Neural cell (in vitro differentiated cells): ENCODE data around the gene GABRB1. TPM values are rescaled to one million over a fixed set of nuclear protein-coding genes. Genes with fewer than 3 reads are reported as not detected.

Experiments
- H2AFZ ChIP-seq: fragments of 200-600, 300-800 bp; sonication (generic), shearing (Covaris generic); 2 replicates; pipeline ENCODE4 v1.6.0; 2014; ENCODE audit warnings: low read depth, mild to moderate bottlenecking, antibody characterized with exemption, low read length, moderate library complexity
- H3F3A ChIP-seq: fragments of 200-600 bp; shearing (Covaris generic); 2 replicates; pipeline ENCODE4 v1.6.1; 2016; ENCODE audit warnings: mild to moderate bottlenecking, moderate library complexity, mixed read lengths, antibody characterized with exemption, low read length; ENCODE audit not compliant: insufficient read depth, poor library complexity, severe bottlenecking
- H3K27ac ChIP-seq: fragments of 200-600, 300-800 bp; sonication (generic), shearing (Covaris generic); 2 replicates; pipeline ENCODE4 v1.5.1; 2014; ENCODE audit warnings: mild to moderate bottlenecking, low read length, moderate library complexity
- H3K27me3 ChIP-seq: fragments of 300-800, 200-600 bp; sonication (generic), shearing (Covaris generic); 2 replicates; pipeline ENCODE4 v1.6.0; 2014; ENCODE audit warnings: mild to moderate bottlenecking, low read depth, low read length, moderate library complexity; ENCODE audit not compliant: insufficient read depth
- H3K36me3 ChIP-seq: fragments of 300-800, 200-600 bp; sonication (generic), shearing (Covaris generic); 2 replicates; pipeline ENCODE4 v1.5.1; 2014; ENCODE audit warnings: mild to moderate bottlenecking, antibody characterized with exemption, low read length, moderate library complexity; ENCODE audit not compliant: insufficient read depth
- H3K4me2 ChIP-seq: fragments of 300-800, 200-600 bp; sonication (generic), shearing (Covaris generic); 2 replicates; pipeline ENCODE4 v1.6.0; 2014; ENCODE audit warnings: mild to moderate bottlenecking, low read length
- H3K4me3 ChIP-seq: fragments of 300-800, 200-600 bp; sonication (generic), shearing (Covaris generic); 2 replicates; pipeline ENCODE4 v1.5.1; 2014; ENCODE audit warnings: mild to moderate bottlenecking, low read length, moderate library complexity
- H3K79me2 ChIP-seq: fragments of 200-600 bp; shearing (Covaris generic); replicated peaks from 2 replicates; pipeline ENCODE4 v1.6.0; 2014; ENCODE audit warnings: mild to moderate bottlenecking, low read length, moderate library complexity; ENCODE audit not compliant: insufficient read depth
- H3K9ac ChIP-seq: fragments of 300-800, 200-600 bp; sonication (generic), shearing (Covaris generic); 2 replicates; pipeline ENCODE4 v1.6.1; 2016; ENCODE audit warnings: mild to moderate bottlenecking, low read length, mixed read lengths
- H3K9me2 ChIP-seq: fragments of 200-600 bp; shearing (Covaris generic); 2 replicates; pipeline ENCODE4 v1.6.1; 2016; ENCODE audit warnings: mild to moderate bottlenecking, low read length, mixed read lengths; ENCODE audit not compliant: insufficient read depth
- H3K9me3 ChIP-seq: fragments of 200-600, 300-800 bp; sonication (generic), shearing (Covaris generic); 2 replicates; pipeline ENCODE4 v1.6.1; 2016; ENCODE audit warnings: mild to moderate bottlenecking, mixed run types, low read length, moderate library complexity, mixed read lengths
- H4K20me1 ChIP-seq: fragments of 200-600 bp; shearing (Covaris generic); 2 replicates; pipeline ENCODE4 v1.6.1; 2016; ENCODE audit warnings: mild to moderate bottlenecking, mixed run types; ENCODE audit not compliant: insufficient read depth
- EP300 ChIP-seq: fragments of 450-650 bp; conservative IDR thresholded peaks from 2 replicates; pipeline ENCODE4 v1.6.1; 2014; ENCODE audit warnings: antibody characterized with exemption, mild to moderate bottlenecking, moderate library complexity; ENCODE audit not compliant: poor library complexity, severe bottlenecking
- EZH2 ChIP-seq: fragments of 200-600, 300-800 bp; shearing (Covaris generic), sonication (generic); IDR thresholded peaks from 2 replicates; pipeline ENCODE4 v1.6.1; 2014; ENCODE audit warnings: antibody characterized with exemption, low read length, borderline replicate concordance, mild to moderate bottlenecking; ENCODE audit not compliant: insufficient read depth, poor library complexity, severe bottlenecking
- MXI1 ChIP-seq: fragments of 450-650 bp; conservative IDR thresholded peaks from 2 replicates; pipeline ENCODE4 v1.6.1; 2014; ENCODE audit warnings: antibody characterized with exemption, mild to moderate bottlenecking; ENCODE audit not compliant: poor library complexity, severe bottlenecking
- POLR2AphosphoS5 ChIP-seq: IDR thresholded peaks from 2 replicates; pipeline ENCODE4 v1.6.1; 2012
- RAD21 ChIP-seq: fragments of 450-650 bp; conservative IDR thresholded peaks from 2 replicates; pipeline ENCODE4 v1.6.1; 2014; ENCODE audit warnings: antibody characterized with exemption, mild to moderate bottlenecking, moderate library complexity
- SMC3 ChIP-seq: fragments of 450-650 bp; conservative IDR thresholded peaks from 2 replicates; pipeline ENCODE4 v1.6.1; 2014; ENCODE audit warnings: antibody characterized with exemption, mild to moderate bottlenecking, moderate library complexity; ENCODE audit not compliant: poor library complexity
- TAF1 ChIP-seq: IDR thresholded peaks from 2 replicates; pipeline ENCODE4 v1.6.1; 2012; ENCODE audit warnings: low read depth
- polyA plus RNA-seq: library from polyadenylated mRNA; depleted of rRNA; stranded (reverse); fragments of >200 nt; gene quantifications from 2 replicates; pipeline ENCODE4 v1.2.3, GENCODE V29; 2014
- TF ChIP-seq, protein P1 (sequence below): fragments of 450-650 bp; IDR thresholded peaks from 2 replicates; pipeline ENCODE4 v1.5.1; 2014; ENCODE audit warnings: antibody characterized with exemption, mild to moderate bottlenecking, moderate library complexity; ENCODE audit not compliant: poor library complexity, severe bottlenecking
- TF ChIP-seq, protein P2 (sequence below): IDR thresholded peaks from 2 replicates; pipeline ENCODE4 v1.6.1; 2012; ENCODE audit warnings: borderline replicate concordance

The GABRB1 gene
- polyA plus RNA-seq, 1 donor from 2014 or later = 1.0 TPM

DNA sequence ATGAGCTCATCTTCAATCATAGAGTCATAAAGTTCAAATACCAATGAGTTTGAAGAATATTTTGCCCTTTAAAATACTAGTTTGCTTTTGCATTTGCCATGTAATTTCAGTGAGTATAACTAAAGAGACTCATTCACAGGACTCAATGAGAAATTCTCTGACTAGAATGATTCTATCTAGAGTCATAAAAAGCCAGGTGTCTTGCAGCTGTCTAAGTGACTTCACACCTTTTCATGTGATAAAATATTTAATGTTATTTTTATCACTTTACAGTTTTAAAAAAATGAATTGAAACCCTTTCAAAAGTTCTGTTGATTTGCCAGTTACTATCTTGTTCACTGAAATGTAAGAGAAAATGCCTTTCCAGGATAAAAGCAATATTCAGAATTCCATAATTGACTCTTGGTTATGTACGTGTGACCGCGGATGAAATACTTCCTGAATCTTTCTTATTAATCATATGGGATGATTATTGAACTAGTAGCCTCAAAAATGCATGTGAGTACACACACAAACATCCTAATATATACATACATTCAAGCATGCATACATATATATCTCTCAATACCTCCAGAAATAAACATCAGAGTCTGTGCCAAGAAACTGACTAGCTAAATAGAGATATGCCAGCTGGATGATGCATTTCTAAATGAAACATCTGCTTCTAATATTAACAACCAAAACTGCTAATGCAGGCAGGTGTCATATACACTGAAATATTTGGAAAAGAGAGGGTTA lies 87.0 kb downstream of the GABRB1 start:
- Histone ChIP-seq H3K79me2 (no peaks in the 10 kb centered on the region), H3K4me3 (no peak overlapping the region), H3K9ac (no peak overlapping the region), H3K36me3 (no peaks in the 10 kb centered on the region), H4K20me1 (no peaks in the 10 kb centered on the region), H3K4me2 (no peak overlapping the region), H3K27ac (no peak overlapping the region), H3K9me3 (no peaks in the 10 kb centered on the region), H3K27me3 (no peaks in the 10 kb centered on the region), H3F3A (no peaks in the 10 kb centered on the region), H2AFZ (no peak overlapping the region), H3K9me2 (no peaks in the 10 kb centered on the region)
- TF ChIP-seq RAD21 (no peak), TAF1 (no peak), POLR2AphosphoS5 (no peak), EP300 (no peak), SMC3 (no peak), MXI1 (no peak), EZH2 (no peak)
- TF ChIP-seq, protein P1, sequence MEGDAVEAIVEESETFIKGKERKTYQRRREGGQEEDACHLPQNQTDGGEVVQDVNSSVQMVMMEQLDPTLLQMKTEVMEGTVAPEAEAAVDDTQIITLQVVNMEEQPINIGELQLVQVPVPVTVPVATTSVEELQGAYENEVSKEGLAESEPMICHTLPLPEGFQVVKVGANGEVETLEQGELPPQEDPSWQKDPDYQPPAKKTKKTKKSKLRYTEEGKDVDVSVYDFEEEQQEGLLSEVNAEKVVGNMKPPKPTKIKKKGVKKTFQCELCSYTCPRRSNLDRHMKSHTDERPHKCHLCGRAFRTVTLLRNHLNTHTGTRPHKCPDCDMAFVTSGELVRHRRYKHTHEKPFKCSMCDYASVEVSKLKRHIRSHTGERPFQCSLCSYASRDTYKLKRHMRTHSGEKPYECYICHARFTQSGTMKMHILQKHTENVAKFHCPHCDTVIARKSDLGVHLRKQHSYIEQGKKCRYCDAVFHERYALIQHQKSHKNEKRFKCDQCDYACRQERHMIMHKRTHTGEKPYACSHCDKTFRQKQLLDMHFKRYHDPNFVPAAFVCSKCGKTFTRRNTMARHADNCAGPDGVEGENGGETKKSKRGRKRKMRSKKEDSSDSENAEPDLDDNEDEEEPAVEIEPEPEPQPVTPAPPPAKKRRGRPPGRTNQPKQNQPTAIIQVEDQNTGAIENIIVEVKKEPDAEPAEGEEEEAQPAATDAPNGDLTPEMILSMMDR = no peak
- TF ChIP-seq, protein P2, sequence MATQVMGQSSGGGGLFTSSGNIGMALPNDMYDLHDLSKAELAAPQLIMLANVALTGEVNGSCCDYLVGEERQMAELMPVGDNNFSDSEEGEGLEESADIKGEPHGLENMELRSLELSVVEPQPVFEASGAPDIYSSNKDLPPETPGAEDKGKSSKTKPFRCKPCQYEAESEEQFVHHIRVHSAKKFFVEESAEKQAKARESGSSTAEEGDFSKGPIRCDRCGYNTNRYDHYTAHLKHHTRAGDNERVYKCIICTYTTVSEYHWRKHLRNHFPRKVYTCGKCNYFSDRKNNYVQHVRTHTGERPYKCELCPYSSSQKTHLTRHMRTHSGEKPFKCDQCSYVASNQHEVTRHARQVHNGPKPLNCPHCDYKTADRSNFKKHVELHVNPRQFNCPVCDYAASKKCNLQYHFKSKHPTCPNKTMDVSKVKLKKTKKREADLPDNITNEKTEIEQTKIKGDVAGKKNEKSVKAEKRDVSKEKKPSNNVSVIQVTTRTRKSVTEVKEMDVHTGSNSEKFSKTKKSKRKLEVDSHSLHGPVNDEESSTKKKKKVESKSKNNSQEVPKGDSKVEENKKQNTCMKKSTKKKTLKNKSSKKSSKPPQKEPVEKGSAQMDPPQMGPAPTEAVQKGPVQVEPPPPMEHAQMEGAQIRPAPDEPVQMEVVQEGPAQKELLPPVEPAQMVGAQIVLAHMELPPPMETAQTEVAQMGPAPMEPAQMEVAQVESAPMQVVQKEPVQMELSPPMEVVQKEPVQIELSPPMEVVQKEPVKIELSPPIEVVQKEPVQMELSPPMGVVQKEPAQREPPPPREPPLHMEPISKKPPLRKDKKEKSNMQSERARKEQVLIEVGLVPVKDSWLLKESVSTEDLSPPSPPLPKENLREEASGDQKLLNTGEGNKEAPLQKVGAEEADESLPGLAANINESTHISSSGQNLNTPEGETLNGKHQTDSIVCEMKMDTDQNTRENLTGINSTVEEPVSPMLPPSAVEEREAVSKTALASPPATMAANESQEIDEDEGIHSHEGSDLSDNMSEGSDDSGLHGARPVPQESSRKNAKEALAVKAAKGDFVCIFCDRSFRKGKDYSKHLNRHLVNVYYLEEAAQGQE = no peak

DNA sequence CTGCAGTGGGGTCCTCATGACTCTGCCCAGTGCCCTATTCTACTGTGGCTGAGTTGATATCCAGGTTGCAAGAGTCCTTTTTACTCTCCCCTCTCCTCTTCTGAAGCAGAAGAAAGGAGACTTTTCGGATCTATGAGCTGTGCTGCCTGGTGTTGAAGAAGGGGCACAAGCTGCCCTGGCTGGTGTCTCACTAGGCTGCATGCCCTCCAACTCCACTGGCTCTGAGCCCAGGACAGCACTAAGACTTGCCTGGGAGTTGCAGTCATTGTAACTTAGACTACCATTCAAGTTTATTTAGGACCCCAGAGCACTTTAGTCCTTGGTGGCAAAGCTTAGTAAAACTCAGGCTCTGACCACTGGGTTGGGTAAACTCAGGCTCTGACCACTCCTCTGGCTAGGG lies 89.4 kb downstream of the GABRB1 start:
- no peaks in the 10 kb centered on the region for H3K9me2 ChIP-seq
- no peaks in the 10 kb centered on the region for H3K36me3 ChIP-seq
- no peaks in the 10 kb centered on the region for H3F3A ChIP-seq
- no peaks in the 10 kb centered on the region for H3K27me3 ChIP-seq
- no peak overlapping the region for H2AFZ ChIP-seq
- H3K4me2 ChIP-seq = no peak overlapping the region
- no peak overlapping the region for H3K9ac ChIP-seq
- no peaks in the 10 kb centered on the region for H4K20me1 ChIP-seq
- no peak overlapping the region for H3K4me3 ChIP-seq
- no peaks in the 10 kb centered on the region for H3K9me3 ChIP-seq
- no peaks in the 10 kb centered on the region for H3K79me2 ChIP-seq
- TF ChIP-seq TAF1 (no peak), EZH2 (no peak), MXI1 (no peak), SMC3 (no peak), POLR2AphosphoS5 (no peak), RAD21 (no peak), EP300 (no peak)
- TF ChIP-seq, protein P1 = no peak
- TF ChIP-seq, protein P2 = no peak
- H3K27ac ChIP-seq = no peak overlapping the region
